HG03442 (cell line): ENCODE data around the gene BST2.
"Not testable (repeated sequence)": the region's sequence is repeated elsewhere in the genome, so short reads cannot be mapped to it uniquely, and the experiment has no call there.

Experiments used
- ATAC-seq: cut with Tn5 transposase; IDR thresholded peaks from one replicate; pipeline ENCODE4 v1.9.1; 2021; ENCODE audit warnings: mild to moderate bottlenecking, moderate library complexity; ENCODE audit not compliant: unreplicated experiment

The BST2 gene

DNA sequence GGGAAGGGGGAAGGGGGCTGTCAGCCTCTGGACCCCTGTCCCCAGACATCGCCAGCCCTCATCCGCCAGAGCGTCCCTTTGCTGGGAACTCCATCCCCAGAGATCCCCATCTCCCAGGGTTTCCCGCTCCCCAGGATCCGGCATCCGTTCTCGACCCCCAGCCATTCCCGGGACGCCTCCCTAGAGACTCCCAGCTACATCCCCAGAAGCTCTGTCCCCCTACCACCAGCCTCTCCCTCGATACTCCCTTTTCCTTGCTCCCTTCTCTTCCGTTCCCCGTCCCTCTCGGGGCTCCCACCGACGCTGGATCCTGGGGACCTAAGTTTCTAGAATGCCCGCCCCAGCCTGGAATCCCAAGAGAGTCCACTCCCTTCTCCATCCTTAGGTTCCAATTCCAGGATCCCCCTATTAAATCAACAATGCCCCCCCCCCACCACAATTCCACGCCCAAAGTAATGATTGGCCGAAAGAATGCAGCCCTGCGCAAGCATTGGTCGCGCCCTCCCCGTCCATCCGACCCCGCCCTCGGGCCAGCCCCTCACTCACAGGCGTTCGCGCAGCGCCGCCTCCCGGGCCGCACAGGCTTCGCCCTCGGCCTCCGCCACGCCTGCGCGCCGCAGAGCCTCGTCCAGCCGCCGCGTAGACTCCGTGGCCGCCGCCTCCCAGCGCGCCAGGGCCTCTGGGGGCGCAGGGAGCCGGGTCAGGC lies 14.6 kb downstream of the BST2 start:
- peak; percentile 93 for ATAC-seq

DNA sequence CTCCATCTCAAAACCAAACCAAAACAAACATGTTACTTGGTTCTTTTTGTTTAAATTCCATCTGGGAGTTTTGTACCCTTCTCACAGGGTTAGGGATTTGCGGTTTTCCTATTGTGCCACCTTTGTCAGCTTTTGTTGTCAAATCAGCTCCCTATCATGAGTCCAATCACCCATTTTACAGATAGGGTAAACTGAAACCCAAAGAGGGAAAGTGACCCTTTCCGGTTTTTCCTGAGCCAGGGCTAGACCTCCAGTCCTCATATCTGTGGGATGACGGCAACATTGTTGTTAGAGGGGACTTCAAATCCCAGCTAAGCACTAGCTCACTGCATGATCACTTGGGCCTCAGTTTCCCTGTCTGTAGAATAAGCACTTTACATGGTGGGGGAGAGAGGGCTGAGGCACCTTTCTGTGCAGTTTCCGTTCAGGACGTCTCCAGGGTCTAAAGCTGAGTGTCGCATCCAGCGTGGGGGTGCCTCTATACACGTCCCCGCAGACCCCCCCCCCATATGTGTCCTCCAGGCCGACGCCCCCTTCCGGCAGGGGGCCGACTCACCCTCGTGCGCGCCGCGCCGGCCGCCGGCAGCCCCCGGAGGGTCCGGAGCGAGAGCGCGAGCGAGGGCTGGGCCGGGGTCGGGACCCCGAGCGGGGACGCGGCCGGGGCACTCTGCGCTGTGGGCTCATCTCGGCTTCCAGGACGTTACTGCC lies 15.3 kb downstream of the BST2 start:
- ATAC-seq, result no peak

DNA sequence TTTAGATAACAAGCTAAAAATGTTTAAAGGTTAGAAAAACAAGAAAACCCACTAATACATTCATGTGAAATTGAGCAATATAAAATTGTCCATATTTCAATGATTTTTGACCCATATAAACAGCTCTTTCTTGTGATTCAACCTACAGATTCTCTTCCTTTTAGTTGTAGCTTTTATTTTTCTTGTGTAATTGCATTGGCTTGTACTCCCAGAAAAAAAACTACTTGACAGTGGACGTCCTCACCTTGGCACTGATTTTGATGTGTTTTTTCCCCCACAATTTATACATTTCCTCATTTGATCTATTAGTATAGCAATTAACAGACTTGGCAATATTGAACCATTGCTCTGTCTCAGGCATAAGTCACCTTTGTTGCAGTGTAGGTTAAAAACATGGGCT lies 16.1 kb downstream of the BST2 start:
- ATAC-seq, result no peak

DNA sequence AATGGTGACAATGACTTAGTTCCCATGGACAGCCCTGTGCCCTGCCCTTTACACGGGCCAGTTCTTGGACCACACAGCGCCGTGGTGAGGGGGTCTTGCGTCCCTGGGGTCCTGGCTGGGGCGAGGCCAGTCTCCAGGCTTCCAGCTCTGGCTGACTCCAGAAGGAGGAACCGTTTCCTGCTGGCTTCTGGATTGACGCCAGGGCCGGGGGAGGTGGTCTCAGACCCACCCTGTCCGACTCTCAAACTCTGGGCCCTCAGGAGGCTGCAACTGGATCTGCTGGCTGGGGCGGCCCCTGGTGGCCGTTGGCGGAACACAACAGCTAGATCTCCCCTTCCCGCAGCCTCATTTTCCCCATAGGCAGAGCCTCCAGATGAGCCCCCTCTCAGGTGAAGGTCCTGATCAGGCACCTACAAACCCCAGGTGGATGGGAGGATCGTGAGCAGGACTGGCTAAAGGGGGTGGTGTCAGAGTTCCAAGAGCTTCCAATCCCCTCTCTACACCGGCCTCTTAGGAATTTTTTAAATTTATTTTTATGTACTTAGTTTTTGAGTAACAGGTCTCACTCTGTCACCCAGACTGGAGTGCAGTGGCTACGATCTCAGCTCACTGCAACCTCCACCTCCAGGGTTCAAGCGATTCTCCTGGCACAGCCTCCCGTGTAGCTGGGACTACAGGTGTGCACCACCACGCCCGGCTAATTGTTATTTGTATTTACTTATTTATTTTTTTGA lies 19.4 kb downstream of the BST2 start:
- no peak for ATAC-seq

DNA sequence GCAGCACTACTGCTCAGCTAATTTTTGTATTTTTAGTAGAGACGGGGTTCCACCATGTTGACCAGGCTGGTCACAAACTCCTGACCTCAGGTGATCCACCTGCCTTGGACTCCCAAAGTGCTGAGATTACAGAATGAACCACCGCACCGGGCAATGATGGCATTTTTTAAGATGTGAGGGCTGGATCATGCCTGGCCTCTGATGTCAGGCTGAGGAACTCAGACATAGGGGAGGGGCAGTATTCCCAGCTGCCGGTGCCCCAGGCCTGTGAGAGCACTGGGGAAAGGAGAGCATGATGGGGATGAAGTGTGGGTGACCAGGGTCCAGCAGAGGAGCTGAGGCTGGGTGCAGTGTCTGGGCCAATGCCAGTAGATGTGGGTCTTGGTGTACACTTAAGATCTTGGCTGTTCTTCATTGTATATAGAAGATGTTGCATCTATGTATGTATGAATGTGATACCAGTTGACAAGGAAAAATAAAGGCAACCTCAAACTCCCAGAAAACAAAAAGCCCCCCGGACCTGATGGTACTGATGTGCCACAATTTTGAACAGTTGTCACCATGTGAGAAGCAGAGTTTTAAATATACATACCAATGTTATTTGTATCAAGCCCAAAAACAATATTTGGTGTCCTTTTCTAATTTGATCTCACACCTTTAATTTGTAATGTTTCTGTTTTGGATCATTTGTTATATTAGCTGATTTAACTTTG lies 24.8 kb downstream of the BST2 start:
- no peak for ATAC-seq

DNA sequence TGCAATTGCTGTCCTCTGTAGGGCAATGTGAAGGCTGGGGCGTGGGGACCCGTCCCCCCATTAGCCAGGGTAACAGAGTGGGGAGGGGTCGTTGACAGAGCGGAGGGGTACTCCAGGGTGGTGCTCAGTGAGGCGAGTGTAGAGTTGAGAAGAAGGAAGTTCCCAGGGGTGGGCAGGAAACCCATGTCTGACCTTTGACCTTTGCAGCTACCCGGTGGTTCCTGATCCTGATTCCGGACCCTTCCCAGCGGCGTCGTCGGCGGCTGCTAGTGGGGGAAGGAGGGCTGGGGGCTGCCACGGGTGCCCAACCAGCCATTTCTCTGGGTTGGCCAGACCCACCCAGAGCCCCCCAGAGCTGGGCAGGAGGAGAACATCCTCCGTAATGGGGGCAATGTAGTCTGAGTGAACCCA lies 26.2 kb downstream of the BST2 start:
- ATAC-seq, result no peak

DNA sequence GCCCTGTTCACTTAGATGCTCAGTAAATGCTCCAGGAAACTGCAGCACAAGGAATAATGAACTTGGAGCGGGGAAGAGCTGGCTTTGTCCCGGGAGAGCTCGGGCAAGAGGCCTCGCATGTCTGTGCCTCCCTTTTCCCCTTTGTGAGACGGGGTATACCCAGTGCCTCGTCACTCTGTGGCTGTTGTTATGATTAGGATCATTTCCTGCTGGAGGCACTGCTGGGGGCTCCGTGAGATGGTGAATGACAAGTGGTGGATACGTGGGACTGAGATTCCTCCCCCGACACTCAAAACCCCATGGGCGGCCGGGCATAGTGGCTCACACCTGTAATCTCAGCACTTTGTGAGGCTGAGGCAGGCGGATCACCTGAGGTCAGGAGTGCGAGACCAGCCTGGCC lies 27.2 kb downstream of the BST2 start:
- no peak for ATAC-seq

DNA sequence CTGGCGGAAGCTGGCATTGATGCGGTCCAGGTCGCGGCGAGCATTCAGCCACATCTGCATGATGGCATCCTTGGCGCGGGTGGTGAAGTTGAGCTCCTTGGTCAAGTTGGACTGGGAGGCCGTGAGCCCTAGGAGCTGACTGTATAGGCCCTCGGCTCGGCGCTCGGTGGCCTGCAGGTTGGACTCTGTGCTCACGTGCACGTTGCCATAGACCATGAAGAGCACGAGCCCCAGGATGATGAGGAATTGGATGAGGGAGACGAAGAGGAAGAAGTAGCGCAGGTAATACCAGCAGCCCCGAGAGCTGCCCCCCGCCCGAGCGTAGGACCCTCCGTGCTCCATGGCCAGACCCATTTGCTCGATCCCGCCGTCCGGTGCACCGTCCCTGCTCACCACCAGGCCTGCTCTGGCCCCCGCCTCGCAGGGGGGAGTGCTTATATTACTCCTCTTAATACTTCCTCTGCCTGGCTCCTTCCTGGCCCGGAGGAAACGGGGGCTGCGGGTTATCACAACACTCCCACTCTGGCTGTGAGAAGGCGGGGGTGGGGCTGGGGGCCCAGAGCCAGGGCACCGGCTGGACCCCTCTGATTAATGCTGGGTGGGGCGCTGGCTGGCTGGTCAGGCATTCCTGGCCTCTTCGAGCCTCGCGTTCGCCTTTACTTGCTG lies 28.4 kb downstream of the BST2 start, which contains the start of gene PLVAP:
Gene PLVAP, minus strand, starts transcription at position 408 of the 666 bp plus-strand sequence. Its CDS starts 54 bp downstream, at position 354.
- no peak for ATAC-seq

DNA sequence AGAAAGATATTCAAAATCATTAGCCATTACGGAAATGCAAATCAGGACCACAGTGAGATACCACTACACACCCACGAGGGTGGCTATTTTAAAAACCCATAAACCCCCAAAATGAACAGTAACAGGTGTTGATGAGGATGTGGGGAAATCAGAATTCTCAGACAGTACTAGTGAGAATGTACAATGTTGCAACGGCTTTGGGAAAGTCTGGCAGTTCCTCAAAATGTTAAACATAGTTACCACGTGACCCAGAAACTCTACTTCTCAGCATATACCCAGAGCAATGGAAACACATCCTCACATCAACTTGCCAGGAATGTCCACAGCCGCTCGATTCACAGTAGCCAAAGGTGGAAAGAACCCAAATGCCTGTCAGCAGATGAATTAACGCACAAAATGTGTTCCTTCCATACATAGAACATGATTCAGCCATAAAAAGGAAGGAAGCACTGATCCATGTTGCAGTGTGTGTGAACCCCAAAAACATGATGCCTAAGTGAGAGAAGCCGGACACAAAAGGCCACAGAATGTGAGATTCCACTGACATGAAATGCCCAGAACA lies 35.3 kb downstream of the BST2 start:
- peak; percentile 74 for ATAC-seq

DNA sequence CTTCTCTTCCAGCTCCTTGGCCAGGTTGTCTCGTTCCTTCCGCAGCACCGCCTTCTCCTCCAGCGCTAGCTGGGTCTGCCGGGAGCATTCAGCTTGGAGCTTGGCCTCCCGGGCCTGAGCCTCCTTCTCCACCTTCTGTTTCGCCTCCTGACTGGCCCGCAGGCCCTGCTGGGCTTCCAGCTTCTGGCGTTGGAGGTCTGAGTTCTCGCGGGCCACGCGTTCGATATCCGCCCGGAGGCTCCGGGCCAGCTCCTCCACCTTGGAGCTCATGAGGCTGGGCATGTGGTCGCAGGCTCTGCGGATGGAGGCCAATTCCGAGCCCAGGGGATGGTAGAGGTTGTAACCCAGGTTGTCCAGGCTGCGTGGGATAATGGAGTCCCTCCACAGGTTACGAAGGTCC lies 40.1 kb downstream of the BST2 start:
- ATAC-seq, result no peak

DNA sequence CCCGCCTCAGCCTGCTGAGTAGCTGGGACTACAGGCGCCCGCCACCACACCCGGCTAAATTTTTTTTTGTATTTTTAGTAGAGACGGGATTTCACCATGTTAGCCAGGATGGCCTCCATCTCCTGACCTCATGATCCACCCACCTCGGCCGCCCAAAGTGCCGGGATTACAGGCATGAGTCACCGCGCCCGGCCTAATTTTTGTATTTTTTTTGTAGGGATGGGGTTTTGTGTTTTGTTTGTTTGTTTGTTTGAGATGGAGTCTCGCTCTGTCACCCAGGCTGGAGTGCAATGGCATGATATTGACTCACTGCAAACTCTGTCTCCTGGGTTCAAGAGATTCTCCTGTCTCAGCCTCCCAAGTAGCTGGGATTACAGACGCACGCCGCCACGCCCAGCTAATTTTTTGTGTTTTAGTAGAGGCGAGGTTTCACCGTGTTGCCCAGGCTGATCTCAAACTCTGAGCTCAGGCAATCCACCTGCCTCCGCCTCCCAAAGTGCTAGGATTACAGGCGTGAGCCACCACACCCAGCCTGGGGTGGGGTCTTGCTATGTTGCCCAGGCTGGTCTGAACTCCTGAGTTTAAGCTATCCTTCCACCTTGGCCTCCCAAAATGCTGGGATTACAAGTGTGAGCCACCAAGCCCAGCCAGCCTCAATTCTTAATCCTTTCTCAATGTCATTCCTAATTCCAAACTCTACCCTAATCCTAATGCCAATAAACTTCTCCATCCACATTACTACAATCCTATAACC lies 41.4 kb downstream of the BST2 start:
- not testable (repeated sequence) for ATAC-seq

DNA sequence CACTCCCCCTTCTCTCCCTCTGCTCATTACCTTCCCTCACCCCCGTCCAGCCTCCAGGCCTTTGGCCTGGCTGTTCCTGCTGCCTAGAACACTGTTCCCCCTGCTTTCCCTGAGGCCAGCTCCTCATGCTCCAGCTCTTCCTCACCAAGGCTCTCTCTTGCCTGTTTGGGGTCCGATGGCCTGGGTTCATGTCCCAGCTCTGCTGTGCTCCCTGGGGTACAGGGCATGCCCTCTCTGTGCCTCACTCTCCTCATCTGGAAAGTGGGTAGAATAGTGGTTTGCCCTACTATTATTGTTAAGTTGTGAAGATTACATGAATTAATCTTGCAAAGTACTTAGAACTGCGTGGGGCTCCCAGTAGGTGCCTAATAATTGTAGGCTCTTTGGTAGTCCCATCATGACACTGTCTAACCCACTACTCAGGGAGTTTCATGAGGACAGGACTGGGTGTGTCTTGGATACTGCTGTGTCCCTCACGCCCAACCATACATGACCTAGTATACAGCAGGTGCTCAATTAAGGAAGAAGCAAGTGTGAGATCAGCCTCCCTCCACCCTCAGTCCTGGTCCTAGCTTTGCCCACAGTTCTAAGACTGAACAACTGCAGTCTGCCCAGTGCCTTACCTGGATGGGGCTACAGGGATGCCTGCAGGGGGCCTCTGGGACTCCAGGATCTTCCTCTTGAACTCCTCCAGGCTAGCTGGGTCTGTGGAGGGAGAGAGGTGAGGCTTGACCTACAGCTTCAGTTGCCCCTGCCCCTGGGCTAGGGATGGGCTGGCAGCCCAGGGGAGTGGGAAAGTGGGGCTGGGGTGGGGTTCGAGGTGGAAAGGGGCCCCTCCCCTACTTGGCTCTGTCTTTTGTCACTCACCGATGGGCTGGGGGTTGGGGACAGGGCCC lies 45.3 kb downstream of the BST2 start:
- ATAC-seq, result no peak

DNA sequence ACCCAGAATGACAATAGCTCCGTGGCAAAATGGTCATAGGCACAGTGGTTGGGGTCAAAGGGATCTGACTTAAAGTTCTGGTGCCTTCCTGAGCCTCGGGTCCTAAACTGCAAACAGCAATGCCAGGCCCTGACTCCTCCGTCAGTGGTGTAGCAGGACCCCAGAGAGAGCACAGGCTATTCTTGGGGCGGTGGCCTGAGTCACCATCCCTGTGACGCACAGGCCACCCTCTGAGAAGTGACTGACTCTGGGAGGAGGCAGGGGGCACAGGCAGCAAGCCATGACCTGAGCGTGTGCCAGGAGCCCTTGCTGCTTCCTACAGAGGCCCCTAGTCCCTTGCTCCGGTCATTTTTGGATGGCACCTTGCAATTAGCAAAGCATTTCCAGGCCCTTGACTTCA lies 47.0 kb downstream of the BST2 start:
- ATAC-seq, result no peak

DNA sequence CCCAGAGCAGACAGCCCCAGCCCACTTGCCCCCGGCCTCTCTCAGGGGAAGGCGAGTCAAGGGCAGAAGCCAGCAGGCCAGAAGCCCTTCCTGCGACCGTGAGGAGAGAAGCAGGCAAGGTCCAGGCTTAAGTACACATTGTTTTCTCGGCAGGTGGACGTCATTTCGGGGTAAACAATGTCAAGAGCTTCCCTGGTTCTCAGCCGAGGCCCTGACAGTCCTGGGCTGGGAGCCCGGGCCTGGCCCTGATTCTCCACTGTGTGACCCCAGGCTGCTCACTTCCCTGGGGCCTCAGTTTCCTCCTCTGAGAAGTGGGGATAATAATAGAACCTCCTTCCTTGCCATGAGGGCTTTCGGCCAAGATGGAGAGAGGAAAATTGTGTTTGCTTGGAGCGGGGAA lies 47.7 kb downstream of the BST2 start:
- no peak for ATAC-seq

DNA sequence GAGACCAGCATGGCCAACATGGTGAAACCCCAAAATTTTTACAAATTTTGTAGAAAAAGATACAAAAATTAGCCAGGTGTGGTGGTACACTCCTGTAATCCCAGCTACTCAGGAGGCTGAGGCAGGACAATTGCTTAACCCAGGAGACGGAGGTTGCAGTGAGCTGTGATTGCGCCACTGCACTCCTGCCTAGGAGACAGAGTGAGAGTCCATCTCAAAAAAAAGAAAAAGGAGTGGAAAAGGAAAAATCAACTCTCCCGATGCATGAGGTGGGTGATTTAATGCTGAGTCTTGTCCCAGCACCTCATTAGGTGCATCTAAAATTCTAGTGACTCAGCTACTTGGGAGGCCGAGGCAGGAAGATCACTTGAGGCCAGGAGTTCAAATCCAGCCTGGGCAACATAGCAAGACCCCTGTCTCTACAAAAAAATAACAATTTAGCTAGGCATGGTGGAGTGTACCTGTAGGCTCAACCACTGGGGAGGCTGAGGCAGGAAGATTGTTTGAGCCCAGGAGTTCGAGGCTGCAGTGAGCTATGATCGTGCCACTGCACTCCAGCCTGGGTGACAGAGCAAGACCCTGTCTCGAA lies 48.3 kb downstream of the BST2 start:
- ATAC-seq, result no peak

DNA sequence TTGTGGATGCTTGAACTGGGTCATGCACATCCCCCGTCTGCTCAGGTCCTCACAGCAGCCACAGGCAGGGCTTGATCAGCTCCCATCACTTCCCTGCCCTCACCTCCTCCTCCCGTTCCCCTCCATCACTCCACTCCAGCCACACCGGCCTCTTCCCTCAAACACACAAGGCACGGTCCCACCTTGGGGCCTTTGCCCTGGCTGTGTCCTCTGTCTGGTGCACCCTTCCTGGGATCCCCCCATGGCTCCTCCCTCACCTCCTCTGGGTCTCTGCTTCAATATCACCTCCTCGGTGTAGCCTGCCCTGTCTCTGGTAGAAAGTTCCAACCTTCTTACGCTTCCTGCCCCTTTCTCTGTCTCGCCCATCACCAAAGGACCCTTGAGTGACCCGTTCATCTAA lies 52.0 kb downstream of the BST2 start:
- ATAC-seq, result no peak
